Pancreas (tissue), 10 donors: ENCODE results near the gene PMM1. TPM values are rescaled to one million over a fixed set of nuclear protein-coding genes. Genes with fewer than 3 reads are reported as not detected.
"Not testable (repeated sequence)": the region's sequence is repeated elsewhere in the genome, so short reads cannot be mapped to it uniquely, and the experiment has no call there.

Experiments
- ATAC-seq, 4 donors: fragments of 200-7000 bp; cut with Tn5 transposase; one replicate each; pipeline versions ENCODE4 v1.8.0 to v1.9.1; 2020; ENCODE audit warnings: mild to moderate bottlenecking in 4 of 4, moderate library complexity in 4 of 4
- DNase-seq, 6 donors: peaks; one replicate each; pipeline ENCODE4 v3.0.0-alpha.2; 2020
- FAIRE-seq: peaks from 2 replicates; lab custom pipeline; 2012; peaks lifted over from hg19 to GRCh38; lab: Jason Lieb, UNC
- H3K27ac ChIP-seq, 4 donors: fragments of 200-600 bp; sonication (generic); 1 replicate in 3 of 4; 2 replicates in 1 of 4; pipeline versions ENCODE4 v1.5.0 to v1.8.0; 2020
- H3K27me3 ChIP-seq, 4 donors: fragments of 200-600 bp; one replicate each; pipeline ENCODE4 v1.8.0; 2021
- H3K36me3 ChIP-seq, 3 donors: fragments of 200-600 bp; sonication (generic) in 1 of 3; one replicate each; pipeline versions ENCODE4 v1.5.0 to v1.8.0; 2020 to 2021
- H3K4me1 ChIP-seq, 3 donors: fragments of 200-600 bp; one replicate each; pipeline ENCODE4 v1.8.0; 2021
- H3K4me3 ChIP-seq, 4 donors: fragments of 200-600 bp; sonication (generic) in 2 of 4; one replicate each; pipeline versions ENCODE4 v1.5.0 to v1.8.0; 2020 to 2021
- H3K9me3 ChIP-seq, 4 donors: fragments of 200-600 bp; one replicate each; pipeline ENCODE4 v1.8.0; 2021
- CTCF ChIP-seq, 4 donors: fragments of 200-600 bp; sonication (generic) in 3 of 4; IDR thresholded peaks; one replicate each; pipeline versions ENCODE4 v1.5.0 to v1.8.0; 2021; ENCODE audit warnings: antibody characterized with exemption in 4 of 4
- WGBS, 2 donors: extraction: QIAGEN DNeasy Blood & Tissue Kit; methylation state at CpG; one replicate each; pipeline ENCODE4 v1.1.7; 2013; 5-methylcytosine and 5-hydroxymethylcytosine counted together
- intact Hi-C, 3 donors: fragments of 100-400 bp; cut with DNase I; formaldehyde crosslinking; loops; one replicate each; pipeline versions ENCODE4 v1.11.1 to v1.14.2; 2022
- polyA plus RNA-seq, 2 donors: library from polyadenylated mRNA; stranded (reverse); fragments of 200-250 nt; gene quantifications; one replicate each; pipeline ENCODE4 v1.2.3, GENCODE V29; 2013
- total RNA-seq, 6 donors: library from RNA; stranded (reverse); fragmentation: NEBNext Ultra II Directional in 4 of 6; extraction: Animal tissue kit (Norgen Biotek cat#: 25700) in 4 of 6; gene quantifications; one replicate each; pipeline versions ENCODE4 v1.2.1 to v1.2.4, GENCODE V29; 2021 to 2023
- donor health status: healthy with polysubstance abuse.
- donor health status: DM: no; HTN: no; CAD: no; lungs with moderate emphysema.
- donor health status: DM: no; HTN: no; CAD: no.
- donor health status: control.
- donor health status: control.
- donor health status: Bipolar disorder and iron deficiency.
- donor health status: DM: yes; HTN: yes; CAD: no.
- donor health status: DM: no; HTN: no; CAD: no.
- donor health status: DM: no; HTN: no; CAD: no.
- donor health status: DM: yes; HTN: yes; CAD: no.

Gene PMM1
- total and polyA plus RNA-seq, 8 donors = 10.3 to 69.2 (median 23.0) TPM

GRCh38 chr22:41561788-41562187, 27.9 kb downstream of the PMM1 start:
- Histone ChIP-seq H3K27me3 (no peaks in the 10 kb centered on the region), H3K9me3 (no peaks in the 10 kb centered on the region), H3K4me3 (peak overlapping the region in 2 of 4 donors; percentile 29 to 33), H3K27ac (peak overlapping the region in 3 of 4 donors; percentile 32 to 71 (median 52)), H3K4me1 (peaks cover 0 to 23% (median 8%) of the 10 kb centered on the region in 3 donors), H3K36me3 (no peaks in the 10 kb centered on the region)
- DNase-seq (peak in 5 of 6 donors; percentile 47 to 88 (median 61)), FAIRE-seq (no peak), ATAC-seq (peak; percentile 24 to 79 (median 58))
- WGBS, 2 donors = 24 to 33% methylated on average over 5 of the region's 5 CpGs
- intact Hi-C loops = no loop called here
- no peak for TF ChIP-seq CTCF (IDR thresholded peaks at IDR 0.05)

GRCh38 chr22:41561335-41561734, 28.3 kb downstream of the PMM1 start:
- Histone ChIP-seq H3K27me3 (no peaks in the 10 kb centered on the region), H3K36me3 (no peaks in the 10 kb centered on the region), H3K4me3 (peak overlapping the region in 3 of 4 donors; percentile 11 to 33 (median 29)), H3K9me3 (no peaks in the 10 kb centered on the region), H3K27ac (peak overlapping the region; percentile 12 to 71 (median 42)), H3K4me1 (peaks cover 0 to 24% (median 8%) of the 10 kb centered on the region in 3 donors)
- intact Hi-C loops = no loop called here
- 23 to 27% methylated on average over 10 of the region's 10 CpGs for WGBS, 2 donors
- no peak for FAIRE-seq
- peak; percentile 8 to 43 (median 37) for ATAC-seq
- no peak for TF ChIP-seq CTCF (IDR thresholded peaks at IDR 0.05)
- no peak for DNase-seq

GRCh38 chr22:41560095-41560471, 29.6 kb downstream of the PMM1 start:
- Histone ChIP-seq H3K27me3 (no peaks in the 10 kb centered on the region), H3K36me3 (no peaks in the 10 kb centered on the region), H3K27ac (peak overlapping the region in 1 of 4 donors; percentile 71), H3K9me3 (no peaks in the 10 kb centered on the region), H3K4me3 (no peak overlapping the region), H3K4me1 (peaks cover 0 to 24% (median 8%) of the 10 kb centered on the region in 3 donors)
- no peak for ATAC-seq
- intact Hi-C loops = no loop called here
- FAIRE-seq = no peak
- 55 to 70% methylated on average over 6 of the region's 6 CpGs for WGBS, 2 donors
- DNase-seq = no peak
- no peak for TF ChIP-seq CTCF (IDR thresholded peaks at IDR 0.05)

- H3K9me3 ChIP-seq, H3K36me3 ChIP-seq, DNase-seq, H3K4me3 ChIP-seq, H3K27me3 ChIP-seq, intact Hi-C loops, ATAC-seq, FAIRE-seq: not testable (repeated sequence)
- WGBS, 2 donors = 94 to 98% methylated on average over 13 of the region's 13 CpGs
- Histone ChIP-seq H3K27ac (peak overlapping the region in 1 of 4 donors; percentile 34), H3K4me1 (peaks cover 0 to 22% (median 4%) of the 10 kb centered on the region in 3 donors)
Measured at GRCh38 chr22:41558241-41558630, 31.4 kb downstream of the PMM1 start.

- ATAC-seq (peak in 3 of 4 donors; percentile 57 to 76 (median 70)), DNase-seq (peak in 4 of 6 donors; percentile 58 to 75 (median 68)), FAIRE-seq (no peak)
- no peak for TF ChIP-seq CTCF (IDR thresholded peaks at IDR 0.05)
- peaks cover 0 to 18% (median 0%) of the 10 kb centered on the region in 3 donors for H3K4me1 ChIP-seq
- H3K36me3 ChIP-seq = no peaks in the 10 kb centered on the region
- no peaks in the 10 kb centered on the region for H3K27me3 ChIP-seq
- H3K27ac ChIP-seq = peak overlapping the region in 1 of 4 donors; percentile 34
- intact Hi-C loops = no loop called here
- 44% methylated on average over 19 of the region's 19 CpGs for WGBS, 2 donors
- no peaks in the 10 kb centered on the region for H3K9me3 ChIP-seq
- H3K4me3 ChIP-seq = no peak overlapping the region
Measured at GRCh38 chr22:41557401-41558240, 32.0 kb downstream of the PMM1 start.
